Ovary (tissue), 9 donors: ENCODE results near the gene ATP6V0B. TPM values are rescaled to one million over a fixed set of nuclear protein-coding genes. Genes with fewer than 3 reads are reported as not detected.
A peak's percentile ranks its signal among the peaks of the same experiment; 100 is the strongest.

Source experiments
- DNase-seq, 5 donors: peaks; one replicate each; pipeline ENCODE4 v3.0.0-alpha.2; 2019 to 2020
- H3K27ac ChIP-seq, 2 donors: fragments of 200-600 bp; one replicate each; pipeline versions ENCODE4 v1.5.1 to v1.8.0; 2019 to 2022
- H3K27me3 ChIP-seq: fragments of 200-600 bp; one replicate; pipeline ENCODE4 v1.8.0; 2022
- H3K36me3 ChIP-seq: fragments of 200-600 bp; sonication (generic); one replicate; pipeline ENCODE4 v1.5.1; 2019
- H3K4me1 ChIP-seq: one replicate; pipeline ENCODE4 v1.8.1; 2013; ENCODE audit warnings: mild to moderate bottlenecking, moderate library complexity; ENCODE audit not compliant: insufficient read depth
- H3K4me3 ChIP-seq: fragments of 200-600 bp; sonication (generic); one replicate; pipeline ENCODE4 v1.5.1; 2017
- H3K9me3 ChIP-seq, 2 donors: fragments of 200-600 bp in 1 of 2; sonication (generic) in 1 of 2; one replicate each; pipeline versions ENCODE4 v1.5.1 to v1.8.1; 2013 to 2019; ENCODE audit warnings: mild to moderate bottlenecking in 1 of 2, moderate library complexity in 1 of 2
- CTCF ChIP-seq, 3 donors: fragments of 450-650 bp in 2 of 3; fragments of 200-600 bp in 1 of 3; IDR thresholded peaks; one replicate each; pipeline versions ENCODE4 v1.5.1 to v1.8.0; 2016 to 2022; ENCODE audit warnings: antibody characterized with exemption in 3 of 3, mild to moderate bottlenecking in 1 of 3
- EP300 ChIP-seq: sonication (generic); formaldehyde crosslinking; IDR thresholded peaks from one replicate; pipeline ENCODE4 v1.6.1; 2017; ENCODE audit warnings: antibody characterized with exemption
- POLR2A ChIP-seq: fragments of 450-650 bp; IDR thresholded peaks from one replicate; pipeline ENCODE4 v1.6.1; 2017; ENCODE audit warnings: antibody characterized with exemption, mild to moderate bottlenecking, moderate library complexity
- WGBS, 3 donors: extraction: QIAGEN DNeasy Blood & Tissue Kit in 1 of 3; methylation state at CpG; one replicate each; pipeline versions ENCODE4 v1.1.5 to v1.1.7; 2013 to 2017; 5-methylcytosine and 5-hydroxymethylcytosine counted together
- intact Hi-C, 4 donors: fragments of 100-400 bp; cut with DNase I; formaldehyde crosslinking; loops; one replicate each; pipeline versions ENCODE4 v1.11.0 to v1.15.1; 2022 to 2023
- polyA plus RNA-seq, 2 donors: library from polyadenylated mRNA; stranded (reverse); fragments of 200-250 nt in 1 of 2; fragments of 350-450 nt in 1 of 2; fragmentation: Illumina TruSeq in 1 of 2; extraction: RNeasy Lipid Tissue Mini Kit (QIAGEN cat#74804) in 1 of 2; gene quantifications; one replicate each; pipeline ENCODE4 v1.2.3, GENCODE V29; 2013 to 2014
- total RNA-seq, 7 donors: library from RNA; depleted of rRNA in 2 of 7; stranded (reverse); fragments of >200 nt in 2 of 7; fragmentation: NEBNext Ultra II Directional in 3 of 7; extraction: Animal tissue kit (Norgen Biotek cat#: 25700) in 3 of 7; gene quantifications; one replicate each; pipeline versions ENCODE4 v1.1.0 to v1.2.4, GENCODE V29; 2016 to 2023
- donor health status: DM: no; HTN: no; CAD: no; lungs with moderate emphysema.
- donor health status: DM: no; HTN: no; CAD: no.
- donor health status: Bipolar disorder and iron deficiency.
- donor health status: DM: yes; HTN: yes; CAD: no.
- donor health status: DM: no; HTN: no; CAD: no.
- donor health status: DM: yes; HTN: yes; CAD: no.

ATP6V0B gene
- total and polyA plus RNA-seq, 9 donors, result 46.1 to 108 (median 74.4) TPM

GRCh38 chr1:43931711-43932660 lies 42.8 kb upstream of the ATP6V0B start:
- Histone ChIP-seq H3K4me3 (no peak overlapping the region), H3K4me1 (peaks cover 4% of the 10 kb centered on the region), H3K27ac (no peak overlapping the region), H3K9me3 (no peaks in the 10 kb centered on the region), H3K36me3 (no peaks in the 10 kb centered on the region), H3K27me3 (no peaks in the 10 kb centered on the region)
- DNase-seq, result no peak
- intact Hi-C loops, result loop anchor here (5.0 to 10.0 kb wide), 4 partner anchors 165 to 707 kb away; partner anchors contain the start of gene PTPRF (in 1 of the 4)
- WGBS, 3 donors, result 89 to 91% (median 89%) methylated on average over 13 of the region's 13 CpGs
- TF ChIP-seq POLR2A, result no peak

- Histone ChIP-seq H3K4me1 (peaks cover 4% of the 10 kb centered on the region), H3K27ac (no peak overlapping the region), H3K9me3 (no peaks in the 10 kb centered on the region), H3K27me3 (no peaks in the 10 kb centered on the region), H3K4me3 (no peak overlapping the region), H3K36me3 (no peaks in the 10 kb centered on the region)
- TF ChIP-seq POLR2A (no peak), EP300 (no peak), CTCF (IDR thresholded peaks at IDR 0.05) (no peak)
- 21 to 27% (median 24%) methylated on average over 8 of the region's 8 CpGs for WGBS, 3 donors
- DNase-seq, result no peak
- intact Hi-C loops, result loop anchor here (1.0 to 10.0 kb wide), 5 partner anchors 166 to 708 kb away; partner anchors contain the start of gene PTPRF (in 1 of the 4)
These were observed 41.9 kb upstream of the ATP6V0B start for GRCh38 chr1:43932786-43933385.

- Histone ChIP-seq H3K4me3 (peak within 1 kb of the TSS; percentile 21), H3K9me3 (no peaks in the 10 kb centered on the region), H3K27me3 (no peaks in the 10 kb centered on the region), H3K36me3 (no peaks in the 10 kb centered on the region), H3K27ac (no peak within 1 kb of the TSS), H3K4me1 (peaks cover 4% of the 10 kb centered on the region)
- WGBS, 3 donors, result 1 to 2% (median 2%) methylated on average over 41 to 42 of the region's 42 CpGs
- DNase-seq, result peak in 2 of 5 donors; percentile 22 to 37
- TF ChIP-seq POLR2A (no peak), CTCF (IDR thresholded peaks at IDR 0.05) (no peak), EP300 (no peak)
- intact Hi-C loops, result loop anchor here (1.0 to 10.0 kb wide), 6 partner anchors 166 to 709 kb away; partner anchors contain the start of gene PTPRF (in 1 of the 4)
These were observed 41.2 kb upstream of the ATP6V0B start, which contains the start of gene ARTN for GRCh38 chr1:43933386-43934100. ARTN (plus strand) TSS chr1:43933801; CDS start chr1:43935657, 1,856 bp downstream.

GRCh38 chr1:43934101-43934985 lies 40.4 kb upstream of the ATP6V0B start:
- intact Hi-C loops, result loop anchor here (2.0 to 10.0 kb wide), 5 partner anchors 167 to 710 kb away; partner anchors contain the start of gene PTPRF (in 1 of the 4)
- no peak overlapping the region for H3K4me3 ChIP-seq
- H3K27ac ChIP-seq, result no peak overlapping the region
- H3K4me1 ChIP-seq, result peaks cover 4% of the 10 kb centered on the region
- 24 to 30% (median 28%) methylated on average over 13 of the region's 13 CpGs for WGBS, 3 donors
- no peaks in the 10 kb centered on the region for H3K36me3 ChIP-seq
- H3K27me3 ChIP-seq, result no peaks in the 10 kb centered on the region
- no peaks in the 10 kb centered on the region for H3K9me3 ChIP-seq
- peak; percentile 34 to 74 (median 64) for DNase-seq
- TF ChIP-seq EP300, result no peak
- peak; percentile 74 to 81 (median 79) for TF ChIP-seq CTCF (IDR thresholded peaks at IDR 0.05)
